ENCODE results near the gene OR6C4.
"Not testable (repeated sequence)": the region's sequence is repeated elsewhere in the genome, so short reads cannot be mapped to it uniquely, and the experiment has no call there.

Gene OR6C4

GRCh38 chr12:55549302-55549701, at the start of gene OR6C4:
OR6C4 (plus strand) TSS chr12:55549602; CDS start chr12:55551227, 1,625 bp downstream.
- DNase-seq, result no peak

GRCh38 chr12:55499810-55500252, 49.6 kb upstream of the OR6C4 start:
- DNase-seq, result no peak

- no peak for DNase-seq
Observed at GRCh38 chr12:55501601-55502000, 47.8 kb upstream of the OR6C4 start.

GRCh38 chr12:55515696-55516095, 33.7 kb upstream of the OR6C4 start:
- no peak for DNase-seq

GRCh38 chr12:55516391-55516790, 33.0 kb upstream of the OR6C4 start:
- no peak for DNase-seq

DNA sequence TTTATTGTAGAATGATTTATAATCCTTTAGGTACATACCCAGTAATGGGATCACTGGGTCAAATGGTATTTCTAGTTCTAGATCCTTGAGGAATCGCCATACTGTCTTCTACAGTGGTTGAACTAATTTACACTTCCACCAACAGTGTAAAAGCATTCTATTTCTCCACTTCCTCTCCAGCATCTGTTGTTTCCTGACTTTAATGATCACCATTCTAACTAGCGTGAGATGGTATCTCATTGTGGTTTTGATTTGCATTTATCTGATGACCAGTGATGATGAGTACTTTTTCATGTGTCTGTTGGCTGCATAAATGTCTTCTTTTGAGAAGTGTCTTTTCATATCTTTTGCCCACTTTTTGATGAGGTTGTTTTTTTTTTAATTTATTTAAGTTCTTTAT, 1.2 kb upstream of the OR6C4 start:
- not testable (repeated sequence) for DNase-seq

GRCh38 chr12:55548756-55549155, 646 bp upstream of the OR6C4 start:
- no peak for DNase-seq

DNA sequence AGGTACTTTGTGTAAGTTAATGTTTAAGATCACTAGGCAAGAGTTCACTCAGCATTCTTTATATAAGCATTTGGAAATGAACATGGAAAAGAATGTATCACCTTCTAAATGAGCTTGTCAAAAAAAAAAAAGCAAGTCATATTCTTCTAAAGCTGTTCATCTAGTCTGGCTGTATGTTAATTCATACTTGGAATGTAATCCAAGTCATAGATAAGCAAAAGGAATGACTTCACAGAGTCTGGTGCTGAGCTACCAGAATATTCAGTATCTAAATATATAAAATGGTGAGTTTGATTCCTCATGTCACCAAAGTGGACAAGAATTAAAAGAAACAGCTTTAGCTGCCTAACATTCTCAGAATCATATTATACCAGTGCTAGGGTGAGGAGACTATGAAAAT, 4.9 kb downstream of the OR6C4 start:
- no peak for DNase-seq

- DNase-seq, result not testable (repeated sequence)
Observed at GRCh38 chr12:55570060-55570459, 20.7 kb downstream of the OR6C4 start.

DNA sequence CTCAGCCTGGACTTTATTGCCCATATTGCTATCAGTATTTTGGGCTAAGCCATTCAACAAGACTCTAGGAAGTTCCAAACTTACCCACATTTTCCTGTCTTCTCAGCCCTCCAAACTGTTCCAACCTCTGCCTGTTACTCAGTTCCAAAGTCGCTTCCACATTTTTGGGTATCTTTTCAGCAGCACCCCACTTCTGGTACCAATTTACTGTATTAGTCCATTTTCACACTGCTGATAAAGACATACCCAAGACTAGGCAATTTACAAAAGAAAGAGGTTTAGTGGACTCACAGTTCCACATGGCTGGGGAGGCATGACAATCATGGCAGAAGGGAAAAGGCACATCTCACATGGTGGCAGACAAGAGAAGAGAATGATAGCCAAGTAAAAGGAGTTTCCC, 21.3 kb downstream of the OR6C4 start:
- DNase-seq, result not testable (repeated sequence)

- DNase-seq, result no peak
Observed at GRCh38 chr12:55572168-55572567, 22.8 kb downstream of the OR6C4 start, which contains the start of gene OR2AP1. OR2AP1 (plus strand) TSS chr12:55572468; CDS start chr12:55574415, 1,947 bp downstream.

DNA sequence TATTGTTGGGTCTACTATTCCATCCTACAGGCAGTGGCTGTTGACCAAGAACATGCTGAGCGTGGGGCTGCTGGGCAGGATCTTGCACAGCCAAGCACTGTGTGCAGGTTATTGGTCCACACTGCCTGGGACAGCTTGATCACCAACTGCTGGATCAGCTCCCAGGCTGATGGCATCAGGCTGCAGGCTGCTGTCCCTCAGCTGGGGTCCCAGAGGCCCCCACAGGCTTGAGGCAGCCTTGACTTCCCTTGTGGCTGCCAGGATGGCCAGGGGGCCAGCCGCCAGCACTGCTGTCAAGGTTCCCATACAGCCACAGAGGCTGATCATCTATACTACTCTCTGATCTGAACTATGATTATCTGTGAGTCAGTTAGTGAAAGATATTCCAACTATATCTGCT, 32.7 kb downstream of the OR6C4 start:
- no peak for DNase-seq

DNA sequence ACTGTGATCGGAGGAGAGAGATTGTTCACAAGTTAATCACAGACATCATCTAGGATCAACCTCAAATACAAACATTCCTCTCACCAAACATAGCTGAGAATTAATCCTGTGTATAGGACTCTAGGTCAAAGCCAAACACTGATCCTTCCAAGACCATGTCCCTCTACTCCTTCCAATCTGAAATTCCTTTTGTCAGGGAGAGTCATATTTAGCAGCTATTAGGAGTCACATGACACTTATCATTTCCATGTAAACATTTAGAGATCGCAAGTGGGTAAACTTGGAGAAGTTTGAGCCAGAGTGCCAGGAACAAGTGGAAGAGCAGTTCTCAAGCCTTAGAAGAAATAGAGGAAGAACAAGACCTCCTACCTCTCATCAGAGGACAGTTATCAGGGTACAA, 36.4 kb downstream of the OR6C4 start:
- no peak for DNase-seq

GRCh38 chr12:55590152-55590551, 40.8 kb downstream of the OR6C4 start:
- not testable (repeated sequence) for DNase-seq
